NCI-H748 treated with DMSO at 0.1 percent for 48 hours (cell line): ENCODE results near the gene KRTAP20-3.

ENCODE experiments used
- DNase-seq: peaks from one replicate; lab custom pipeline; 2025; lab: John Stamatoyannopoulos, UW

Gene KRTAP20-3

GRCh38 chr21:30684506-30684905 is 41.8 kb downstream of the KRTAP20-3 start:
- DNase-seq, result no peak

GRCh38 chr21:30689822-30690221 is 47.2 kb downstream of the KRTAP20-3 start:
- no peak for DNase-seq
